PFSK-1 (cell line): ENCODE measurements around the gene SACS.

ENCODE experiments used
- POLR2AphosphoS5 ChIP-seq: IDR thresholded peaks from 2 replicates; pipeline ENCODE4 v1.6.1; 2012; ENCODE audit warnings: low read depth, mild to moderate bottlenecking, control low read depth, low read length, moderate library complexity
- TAF1 ChIP-seq: IDR thresholded peaks from 2 replicates; pipeline ENCODE4 v1.6.1; 2012; ENCODE audit warnings: low read length, control low read depth, borderline replicate concordance; ENCODE audit not compliant: insufficient read depth
- TF ChIP-seq, protein P1 (sequence below), 2 experiments: IDR thresholded peaks; 2 replicates each; pipeline versions ENCODE4 v1.6.1 to v1.8.0; 2011 to 2012; ENCODE audit warnings: low read depth in 2 of 2, low read length in 2 of 2, control low read depth in 1 of 2, inconsistent platforms in 1 of 2, mild to moderate bottlenecking in 1 of 2, moderate library complexity in 1 of 2; ENCODE audit not compliant: insufficient read depth in 1 of 2

DNA sequence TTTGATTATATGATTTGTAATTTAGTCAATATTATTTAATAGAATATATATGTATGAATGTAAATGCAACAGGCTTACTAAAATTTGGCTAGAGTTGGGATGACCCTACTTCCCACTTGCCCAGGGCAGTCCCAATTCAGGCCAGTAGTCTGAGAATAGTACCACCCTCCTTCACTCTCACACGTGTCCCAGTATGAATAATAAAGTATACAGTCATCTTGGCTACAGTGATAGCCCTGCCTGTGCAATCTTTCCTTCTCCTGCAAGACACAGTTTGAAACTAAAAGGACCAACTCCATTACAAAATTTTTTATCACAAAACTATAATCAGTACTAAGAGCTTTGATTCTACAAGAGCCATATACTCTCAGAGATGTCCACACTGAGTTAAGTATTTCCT is 76.2 kb downstream of the SACS start:
- TF ChIP-seq TAF1, result no peak
- no peak for TF ChIP-seq POLR2AphosphoS5
- TF ChIP-seq, protein P1, sequence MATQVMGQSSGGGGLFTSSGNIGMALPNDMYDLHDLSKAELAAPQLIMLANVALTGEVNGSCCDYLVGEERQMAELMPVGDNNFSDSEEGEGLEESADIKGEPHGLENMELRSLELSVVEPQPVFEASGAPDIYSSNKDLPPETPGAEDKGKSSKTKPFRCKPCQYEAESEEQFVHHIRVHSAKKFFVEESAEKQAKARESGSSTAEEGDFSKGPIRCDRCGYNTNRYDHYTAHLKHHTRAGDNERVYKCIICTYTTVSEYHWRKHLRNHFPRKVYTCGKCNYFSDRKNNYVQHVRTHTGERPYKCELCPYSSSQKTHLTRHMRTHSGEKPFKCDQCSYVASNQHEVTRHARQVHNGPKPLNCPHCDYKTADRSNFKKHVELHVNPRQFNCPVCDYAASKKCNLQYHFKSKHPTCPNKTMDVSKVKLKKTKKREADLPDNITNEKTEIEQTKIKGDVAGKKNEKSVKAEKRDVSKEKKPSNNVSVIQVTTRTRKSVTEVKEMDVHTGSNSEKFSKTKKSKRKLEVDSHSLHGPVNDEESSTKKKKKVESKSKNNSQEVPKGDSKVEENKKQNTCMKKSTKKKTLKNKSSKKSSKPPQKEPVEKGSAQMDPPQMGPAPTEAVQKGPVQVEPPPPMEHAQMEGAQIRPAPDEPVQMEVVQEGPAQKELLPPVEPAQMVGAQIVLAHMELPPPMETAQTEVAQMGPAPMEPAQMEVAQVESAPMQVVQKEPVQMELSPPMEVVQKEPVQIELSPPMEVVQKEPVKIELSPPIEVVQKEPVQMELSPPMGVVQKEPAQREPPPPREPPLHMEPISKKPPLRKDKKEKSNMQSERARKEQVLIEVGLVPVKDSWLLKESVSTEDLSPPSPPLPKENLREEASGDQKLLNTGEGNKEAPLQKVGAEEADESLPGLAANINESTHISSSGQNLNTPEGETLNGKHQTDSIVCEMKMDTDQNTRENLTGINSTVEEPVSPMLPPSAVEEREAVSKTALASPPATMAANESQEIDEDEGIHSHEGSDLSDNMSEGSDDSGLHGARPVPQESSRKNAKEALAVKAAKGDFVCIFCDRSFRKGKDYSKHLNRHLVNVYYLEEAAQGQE (IDR thresholded peaks at IDR 0.05; ENCODE audit: insufficient read depth in 1 of 2, low read depth in 2 of 2, low read length in 2 of 2), result no peak
